Activated naive CD4-positive, alpha-beta T cell treated with anti-CD3 and anti-CD28 coated beads, Interleukin-2, amount 50 U/mL, for 72 hours (primary cell): ENCODE data around the gene SBF2. TPM values are rescaled to one million over a fixed set of nuclear protein-coding genes. Genes with fewer than 3 reads are reported as not detected.
"Not testable (repeated sequence)": the region's sequence is repeated elsewhere in the genome, so short reads cannot be mapped to it uniquely, and the experiment has no call there.

ENCODE experiments used
- ATAC-seq, 2 donors: fragments of 150-1000 bp; cut with Tn5 transposase; 2 replicates each; pipeline ENCODE4 v1.10.0; 2021; ENCODE audit warnings: mild to moderate bottlenecking in 2 of 2, moderate library complexity in 2 of 2
- DNase-seq, 2 donors: peaks; one replicate each; pipeline ENCODE4 v3.0.0; 2021 to 2022; ENCODE audit warnings: low spot score in 2 of 2
- H3K27ac Mint-ChIP-seq, 2 donors: one replicate each; pipeline ENCODE4 v1.8.0; 2022; ENCODE audit warnings: mild to moderate bottlenecking in 2 of 2, mixed read lengths in 2 of 2
- H3K36me3 Mint-ChIP-seq, 2 donors: one replicate each; pipeline ENCODE4 v1.8.0; 2022; ENCODE audit warnings: mixed read lengths in 2 of 2
- H3K9me3 Mint-ChIP-seq, 2 donors: one replicate each; pipeline ENCODE4 v1.8.0; 2022; ENCODE audit warnings: mixed read lengths in 2 of 2
- total RNA-seq, 2 donors: library from RNA; stranded (reverse); gene quantifications; one replicate each; pipeline ENCODE4 v1.2.3, GENCODE V29; 2022

The SBF2 gene
- total RNA-seq, 2 donors from 2014 or later = 17.8 to 33.2 TPM

DNA sequence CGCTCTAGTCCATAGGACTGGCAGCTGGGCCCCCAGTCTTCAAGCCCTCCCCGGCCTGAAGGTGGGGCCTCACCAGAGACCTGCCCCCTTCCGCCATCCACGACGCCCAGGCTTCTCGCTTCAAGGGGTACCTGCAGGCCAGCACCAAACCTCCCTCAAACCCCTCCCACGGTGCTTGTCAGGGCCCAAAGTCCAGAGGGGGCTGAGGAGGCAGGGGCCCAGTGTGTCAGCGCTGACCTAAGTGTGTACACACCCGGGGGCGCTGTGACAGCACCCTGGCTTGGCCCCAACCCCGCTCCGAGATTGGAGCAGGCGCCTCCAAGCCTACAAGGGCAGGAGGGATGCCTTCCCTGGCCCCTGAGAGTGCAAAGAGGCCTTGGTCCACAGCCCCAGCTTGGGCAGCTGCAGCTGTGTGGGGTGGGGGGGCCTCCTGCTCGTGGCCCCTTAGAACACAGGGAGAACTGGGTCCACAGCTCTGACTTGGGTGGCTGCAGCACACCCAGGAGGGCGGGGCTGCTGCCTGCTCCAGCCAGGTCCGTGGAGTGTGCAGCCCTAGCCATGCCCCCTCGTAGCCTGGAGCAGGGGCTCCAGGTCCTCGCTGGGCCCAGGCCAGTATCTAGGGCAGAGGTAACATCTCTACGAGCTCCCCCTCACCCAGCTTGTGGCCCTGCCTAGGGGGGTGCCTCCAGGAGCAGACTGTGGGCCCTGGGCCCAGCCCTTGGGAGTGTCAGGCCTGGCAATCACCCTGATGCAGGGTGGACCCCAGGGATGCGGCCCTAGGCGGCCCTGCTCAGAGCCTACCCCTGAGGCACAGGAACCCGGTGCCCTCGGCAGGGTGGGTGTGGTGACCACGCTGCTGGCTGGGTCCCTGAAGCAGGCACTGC, 4.9 kb downstream of the SBF2 start:
- no peak overlapping the region for H3K27ac Mint-ChIP-seq
- ATAC-seq (no peak), DNase-seq (no peak)
- H3K9me3 Mint-ChIP-seq = no peaks in the 10 kb centered on the region
- no peaks in the 10 kb centered on the region for H3K36me3 Mint-ChIP-seq

DNA sequence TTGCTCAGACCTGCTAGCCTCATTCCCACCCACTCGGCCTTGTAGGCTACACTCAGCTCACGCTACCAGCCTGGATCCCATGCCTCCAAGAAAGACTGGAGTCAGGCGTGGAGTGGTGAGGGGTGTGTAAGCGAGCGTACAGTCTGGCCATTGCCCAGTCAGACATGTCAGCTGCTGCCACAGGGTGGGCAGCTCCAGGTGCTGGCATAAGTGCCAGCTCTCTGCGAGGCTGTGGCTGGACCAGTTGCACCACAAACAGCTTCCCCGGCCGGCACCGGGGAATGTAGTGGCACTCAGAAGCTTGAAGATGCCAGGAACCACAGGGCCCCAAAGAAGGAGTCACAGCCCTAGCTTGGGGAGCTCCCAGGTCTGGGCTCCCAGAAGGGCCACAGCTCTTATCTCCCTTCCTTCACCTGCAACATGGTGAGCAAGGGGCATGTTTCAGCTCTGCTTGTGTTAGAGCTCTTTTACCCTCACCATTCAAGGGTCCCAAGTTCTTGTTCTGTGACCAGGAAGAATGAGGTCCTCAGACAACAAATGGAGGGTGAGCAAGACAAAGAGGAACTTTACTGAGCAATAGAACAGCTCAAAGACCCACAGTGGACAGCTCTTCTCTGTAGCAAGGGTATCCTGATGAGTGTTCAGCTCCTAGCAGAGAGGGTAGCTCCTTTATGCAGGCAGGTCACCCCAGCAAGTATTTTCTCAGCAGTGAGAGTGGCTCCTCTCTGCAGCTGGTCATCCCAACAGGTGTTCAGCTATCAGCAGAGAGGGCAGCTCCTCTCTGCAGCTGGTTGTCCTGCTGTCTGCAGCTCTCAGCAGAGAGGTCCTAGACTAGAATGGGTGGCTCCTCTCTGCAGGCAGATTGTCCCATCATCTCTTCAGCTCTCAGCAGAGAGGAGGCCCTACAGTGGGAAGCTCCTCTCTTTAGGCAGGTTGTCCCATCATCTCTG, 6.0 kb downstream of the SBF2 start:
- no peak overlapping the region for H3K27ac Mint-ChIP-seq
- no peaks in the 10 kb centered on the region for H3K9me3 Mint-ChIP-seq
- no peaks in the 10 kb centered on the region for H3K36me3 Mint-ChIP-seq
- ATAC-seq (no peak), DNase-seq (no peak)

DNA sequence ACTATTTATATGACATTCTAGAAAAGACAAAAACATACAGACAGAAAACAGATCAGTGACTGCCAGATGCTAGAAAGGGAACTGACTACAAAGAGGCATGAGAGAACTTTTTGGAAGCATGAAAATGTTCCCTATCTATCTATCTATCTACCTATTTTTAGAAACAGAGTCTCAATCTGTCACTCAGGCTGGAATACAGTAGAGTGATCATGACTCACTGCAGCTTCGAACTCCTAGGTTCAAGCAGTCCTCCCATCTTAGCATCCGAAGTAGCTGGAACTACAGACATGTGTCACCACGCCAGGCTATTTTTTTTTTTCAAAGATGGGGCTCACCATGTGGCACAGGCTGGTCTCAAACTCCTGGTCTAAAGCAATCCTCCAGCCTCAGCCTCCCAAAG, 6.9 kb downstream of the SBF2 start:
- Mint-ChIP-seq H3K36me3 (no peaks in the 10 kb centered on the region), H3K9me3 (no peaks in the 10 kb centered on the region), H3K27ac (no peak overlapping the region)
- ATAC-seq = no peak
- DNase-seq = no peak

DNA sequence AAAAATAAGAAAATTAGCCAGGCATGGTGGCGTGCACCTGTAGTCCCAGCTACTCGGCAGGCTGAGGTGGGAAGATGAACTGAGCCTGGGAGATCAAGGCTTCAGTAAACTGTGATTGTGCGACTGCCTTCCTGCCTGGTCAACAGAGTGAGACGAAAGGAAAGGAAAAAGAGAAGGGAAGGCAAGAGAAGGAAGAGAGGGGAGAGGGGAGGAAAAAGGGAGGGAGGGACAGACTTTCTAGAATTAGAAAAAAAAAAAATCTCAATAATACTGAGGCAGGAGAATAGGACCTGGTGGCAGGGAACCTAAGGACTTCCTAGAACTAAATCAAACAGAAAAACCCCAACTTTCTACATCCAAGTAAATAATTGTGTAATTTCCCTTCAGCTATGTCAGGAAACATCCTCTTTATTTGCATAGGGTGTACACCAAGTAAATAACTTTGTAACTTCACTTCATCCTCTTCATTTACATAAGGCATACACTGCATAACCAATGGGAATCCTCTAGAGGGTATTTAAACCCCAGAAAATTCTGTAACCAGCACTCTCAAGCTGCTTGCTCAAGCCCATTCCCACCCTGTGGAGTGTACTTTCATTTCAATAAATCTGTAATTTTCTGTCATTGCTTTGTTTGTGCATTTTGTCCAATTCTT, 8.7 kb downstream of the SBF2 start:
- no peak overlapping the region for H3K27ac Mint-ChIP-seq
- ATAC-seq (no peak), DNase-seq (no peak)
- H3K36me3 Mint-ChIP-seq = no peaks in the 10 kb centered on the region
- H3K9me3 Mint-ChIP-seq = no peaks in the 10 kb centered on the region

DNA sequence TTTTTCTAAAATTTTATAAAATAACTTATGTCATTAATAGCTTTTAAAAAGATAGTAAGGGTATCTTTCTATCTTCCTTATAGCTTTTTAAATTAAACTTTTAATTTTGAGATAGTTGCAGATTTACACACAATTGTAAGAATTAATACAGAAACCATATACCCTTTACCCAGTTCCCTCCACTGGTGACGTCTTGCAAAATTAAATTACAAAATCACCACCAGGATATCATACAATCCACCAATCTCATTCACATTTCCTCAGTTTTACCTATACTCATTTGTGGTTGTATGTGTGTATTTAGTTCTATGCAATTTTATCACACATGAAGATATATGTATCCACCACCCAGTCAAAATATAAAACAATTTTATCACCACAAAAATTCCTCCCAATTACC, 10.0 kb downstream of the SBF2 start:
- Mint-ChIP-seq H3K27ac (no peak overlapping the region), H3K9me3 (no peaks in the 10 kb centered on the region), H3K36me3 (no peaks in the 10 kb centered on the region)
- no peak for DNase-seq
- ATAC-seq = no peak

DNA sequence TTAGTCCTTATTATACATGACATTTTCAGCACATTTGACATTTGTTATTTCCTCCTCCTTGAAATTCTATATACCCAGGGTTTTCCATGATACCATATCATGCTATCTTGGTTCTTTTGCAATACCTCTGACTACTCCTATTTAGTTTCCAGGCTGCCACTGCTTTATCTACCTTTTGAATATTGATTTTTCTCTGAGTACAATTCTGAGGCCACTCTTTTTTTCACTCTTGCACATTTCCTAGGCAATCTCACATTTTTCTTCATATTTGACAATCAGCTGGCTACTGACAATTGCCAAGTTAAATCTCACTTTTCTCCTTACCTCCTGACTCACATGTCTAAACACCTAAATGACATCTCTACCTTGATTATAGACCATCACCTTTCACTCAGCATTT, 11.9 kb downstream of the SBF2 start:
- H3K9me3 Mint-ChIP-seq = no peaks in the 10 kb centered on the region
- no peak overlapping the region for H3K27ac Mint-ChIP-seq
- H3K36me3 Mint-ChIP-seq = no peaks in the 10 kb centered on the region
- DNase-seq (no peak), ATAC-seq (no peak)

DNA sequence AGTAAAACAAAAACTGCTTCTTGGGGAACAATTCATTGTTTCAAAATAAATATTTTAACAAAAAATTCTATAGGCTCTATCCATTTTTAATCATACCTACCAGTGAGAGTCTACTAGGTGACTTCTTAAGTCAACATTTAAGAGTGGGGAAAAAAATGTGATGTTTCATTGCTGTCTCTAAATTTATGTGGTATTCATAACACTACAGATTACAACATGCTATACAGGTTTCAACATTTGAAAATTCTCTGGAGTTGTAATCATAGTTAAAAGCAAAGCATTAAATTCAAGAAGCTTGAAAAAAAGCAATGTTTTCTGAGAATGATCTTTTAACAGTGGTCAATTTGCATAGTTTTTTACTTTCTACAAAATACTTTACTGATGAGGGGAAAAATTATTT, 18.3 kb downstream of the SBF2 start:
- H3K36me3 Mint-ChIP-seq = no peaks in the 10 kb centered on the region
- H3K27ac Mint-ChIP-seq = no peak overlapping the region
- ATAC-seq = no peak
- DNase-seq = no peak
- H3K9me3 Mint-ChIP-seq = no peaks in the 10 kb centered on the region

DNA sequence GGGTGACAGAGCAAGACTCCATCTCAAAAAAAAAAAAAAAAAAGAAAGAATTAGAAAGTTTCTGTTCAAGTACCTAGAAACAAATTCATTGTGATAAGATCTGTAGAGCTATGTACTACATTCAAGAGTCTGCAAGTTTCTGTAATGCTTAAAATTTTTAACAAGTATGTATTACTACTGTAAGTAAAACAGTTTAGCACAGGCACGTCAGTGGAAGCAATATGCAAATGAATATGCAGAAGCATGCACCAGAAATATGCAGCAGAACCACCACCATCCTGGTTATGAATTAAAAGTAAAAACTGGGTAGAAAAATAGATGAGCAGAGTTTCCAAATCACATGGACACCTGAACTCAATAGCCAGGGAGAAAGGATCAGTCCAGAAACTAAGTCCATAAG, 19.3 kb downstream of the SBF2 start:
- DNase-seq = no peak
- Mint-ChIP-seq H3K36me3 (no peaks in the 10 kb centered on the region), H3K9me3 (no peaks in the 10 kb centered on the region), H3K27ac (no peak overlapping the region)
- no peak for ATAC-seq

DNA sequence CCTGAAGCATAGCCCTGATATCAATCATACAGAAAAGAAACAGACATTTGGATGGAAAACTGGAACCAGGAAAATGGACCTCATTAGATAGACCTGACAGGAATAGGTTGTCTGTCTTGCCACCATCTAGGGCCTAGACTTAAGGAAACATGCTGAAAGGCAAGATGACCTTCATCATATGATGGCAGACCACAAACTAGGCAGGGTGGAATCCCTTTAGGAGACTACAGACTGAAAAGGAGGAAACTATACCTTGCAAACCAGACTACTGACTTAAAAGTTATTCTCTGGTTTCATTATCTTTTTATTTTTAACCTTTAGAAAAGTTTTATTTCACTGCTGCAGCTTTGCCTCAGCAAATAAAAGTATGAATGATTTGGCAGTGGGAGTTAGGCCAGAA, 20.3 kb downstream of the SBF2 start:
- peak in 1 of 2 donors; percentile 64 for ATAC-seq

DNA sequence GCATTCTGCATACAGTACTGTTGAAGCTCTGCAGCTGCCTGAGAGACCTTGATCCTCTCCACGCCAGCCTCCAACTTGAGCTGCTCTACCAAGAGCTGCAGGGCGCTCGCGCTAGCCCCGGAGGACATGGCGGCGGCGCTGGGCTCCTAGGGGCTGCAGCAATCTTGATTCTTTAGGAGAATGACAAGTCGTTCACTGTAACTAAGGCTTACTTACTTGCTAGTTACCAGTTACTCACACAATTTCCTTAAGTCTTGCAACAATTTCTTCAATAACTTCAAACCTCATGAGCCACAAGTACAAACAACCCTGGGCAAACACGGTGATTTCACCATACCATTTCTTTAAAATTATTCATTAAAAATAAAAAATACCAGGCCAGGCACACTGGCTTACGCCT, 21.9 kb downstream of the SBF2 start:
- no peak overlapping the region for H3K27ac Mint-ChIP-seq
- no peaks in the 10 kb centered on the region for H3K9me3 Mint-ChIP-seq
- ATAC-seq = no peak
- no peaks in the 10 kb centered on the region for H3K36me3 Mint-ChIP-seq
- DNase-seq = no peak

More for the DNA sequence above, 20.3 kb downstream of the SBF2 start:
- Mint-ChIP-seq H3K27ac (no peak overlapping the region), H3K9me3 (no peaks in the 10 kb centered on the region), H3K36me3 (no peaks in the 10 kb centered on the region)
- no peak for DNase-seq

DNA sequence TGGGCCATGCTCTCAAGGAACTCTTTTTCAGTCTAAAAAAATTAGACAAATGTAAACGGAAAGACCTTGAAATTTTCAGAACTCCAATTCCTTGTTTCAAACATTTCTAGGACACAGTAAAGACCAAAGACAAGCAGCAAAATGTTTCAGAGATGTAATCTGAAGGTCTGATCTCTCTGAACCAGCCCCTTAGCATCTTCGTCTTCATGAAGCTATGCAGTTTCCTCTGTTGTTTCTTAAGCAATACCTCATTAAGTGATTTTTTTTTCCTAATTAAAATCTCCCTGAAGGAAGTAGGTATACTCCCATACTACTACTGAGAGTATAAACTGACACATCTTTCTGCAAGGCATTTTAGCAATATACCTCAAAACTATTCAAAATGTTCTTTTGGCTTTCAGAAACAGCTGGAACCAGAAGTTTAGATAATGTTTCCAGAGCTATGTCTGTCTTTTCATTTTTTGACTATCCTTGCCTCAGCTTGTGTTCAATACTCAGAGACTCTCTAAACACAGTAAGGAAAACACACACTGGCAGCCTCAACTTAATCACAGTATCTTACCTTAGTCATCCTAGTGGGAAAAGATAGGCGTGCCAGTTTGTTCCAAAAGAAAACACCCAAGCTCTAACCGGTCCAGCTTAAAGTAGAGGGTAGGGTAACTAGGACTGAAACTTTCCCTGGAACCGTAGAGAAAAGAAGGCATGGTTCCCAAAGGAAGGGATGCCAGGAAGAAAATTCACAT, 25.1 kb downstream of the SBF2 start:
- DNase-seq = no peak
- ATAC-seq = no peak
- Mint-ChIP-seq H3K9me3 (no peaks in the 10 kb centered on the region), H3K27ac (no peak overlapping the region), H3K36me3 (no peaks in the 10 kb centered on the region)

DNA sequence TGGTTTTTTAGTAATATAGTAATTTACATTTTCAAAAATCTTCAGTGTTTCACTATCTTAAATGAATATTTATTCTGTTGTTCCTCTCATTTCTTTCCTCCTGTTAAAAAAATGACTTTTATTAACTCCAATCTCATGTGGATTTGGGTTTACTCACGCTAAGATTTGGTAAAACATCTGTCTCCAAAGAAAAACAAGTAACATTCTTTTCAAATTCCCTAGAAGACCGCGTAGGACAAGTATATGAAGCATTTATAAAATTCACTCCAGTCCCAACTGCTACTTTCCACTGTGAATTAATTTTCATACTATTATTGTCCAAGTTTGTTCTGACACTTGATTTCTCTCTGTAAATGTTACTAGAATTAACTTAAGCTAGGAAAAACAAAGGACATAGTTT, 26.2 kb downstream of the SBF2 start:
- H3K36me3 Mint-ChIP-seq = no peaks in the 10 kb centered on the region
- no peak overlapping the region for H3K27ac Mint-ChIP-seq
- no peak for DNase-seq
- no peaks in the 10 kb centered on the region for H3K9me3 Mint-ChIP-seq
- ATAC-seq = no peak

DNA sequence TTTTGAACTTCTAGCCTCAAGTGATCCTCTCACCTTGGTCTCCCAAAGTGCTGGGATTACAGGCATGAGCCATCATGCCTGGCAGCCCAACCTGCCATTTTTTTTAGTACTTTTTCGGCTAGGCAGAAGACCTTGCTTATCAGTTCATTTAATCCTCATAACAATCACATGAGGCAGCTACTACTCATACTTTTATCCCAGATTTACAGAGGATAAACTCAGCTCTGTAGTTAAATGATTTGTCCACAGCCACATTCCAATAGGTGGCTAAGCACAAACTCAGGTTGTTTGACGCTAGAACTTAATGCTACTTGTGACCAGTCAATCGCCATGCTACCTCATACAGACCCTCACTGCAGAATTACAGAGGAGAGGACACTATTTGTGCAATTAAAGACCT, 28.1 kb downstream of the SBF2 start:
- no peak for ATAC-seq
- Mint-ChIP-seq H3K27ac (no peak overlapping the region), H3K9me3 (no peaks in the 10 kb centered on the region), H3K36me3 (no peaks in the 10 kb centered on the region)
- no peak for DNase-seq

DNA sequence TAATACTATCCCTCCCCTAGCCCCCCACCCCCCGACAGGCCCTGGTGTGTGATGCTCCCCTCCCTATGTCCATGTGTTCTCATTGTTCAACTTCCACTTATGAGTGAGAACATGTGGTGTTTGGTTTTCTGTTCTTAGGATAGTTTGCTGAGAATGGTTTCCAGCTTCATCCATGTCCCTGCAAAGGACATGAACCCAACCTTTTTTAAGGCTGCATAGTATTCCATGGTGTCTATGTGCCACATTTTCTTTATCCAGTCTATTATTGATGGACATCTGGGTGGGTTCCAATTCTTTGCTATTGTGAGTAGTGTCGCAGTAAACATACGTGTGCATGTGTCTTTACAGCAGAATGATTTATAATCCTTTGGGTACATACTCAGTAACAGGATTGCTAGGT, 29.3 kb downstream of the SBF2 start:
- ATAC-seq, DNase-seq, H3K9me3 Mint-ChIP-seq, H3K36me3 Mint-ChIP-seq, H3K27ac Mint-ChIP-seq: not testable (repeated sequence)

DNA sequence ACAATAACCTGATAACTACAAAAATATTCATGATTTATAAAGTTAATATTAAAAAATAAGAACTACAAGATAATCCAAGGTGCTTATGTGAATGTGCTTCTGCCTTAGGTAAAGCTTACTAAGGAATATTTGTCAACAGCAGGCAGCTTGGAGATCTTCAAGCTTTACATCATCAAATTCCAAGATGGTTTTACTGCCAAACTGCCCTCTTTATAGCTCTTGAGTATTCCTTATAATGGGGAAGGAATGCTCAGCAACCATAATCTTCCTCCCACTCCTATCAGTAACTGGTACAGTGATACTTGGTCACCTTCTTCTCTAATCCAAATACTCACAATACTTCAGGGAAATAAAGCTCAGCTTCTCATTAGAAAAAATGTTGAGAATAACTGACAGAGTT, 30.1 kb downstream of the SBF2 start:
- H3K27ac Mint-ChIP-seq = no peak overlapping the region
- no peaks in the 10 kb centered on the region for H3K9me3 Mint-ChIP-seq
- ATAC-seq (no peak), DNase-seq (no peak)
- H3K36me3 Mint-ChIP-seq = no peaks in the 10 kb centered on the region

DNA sequence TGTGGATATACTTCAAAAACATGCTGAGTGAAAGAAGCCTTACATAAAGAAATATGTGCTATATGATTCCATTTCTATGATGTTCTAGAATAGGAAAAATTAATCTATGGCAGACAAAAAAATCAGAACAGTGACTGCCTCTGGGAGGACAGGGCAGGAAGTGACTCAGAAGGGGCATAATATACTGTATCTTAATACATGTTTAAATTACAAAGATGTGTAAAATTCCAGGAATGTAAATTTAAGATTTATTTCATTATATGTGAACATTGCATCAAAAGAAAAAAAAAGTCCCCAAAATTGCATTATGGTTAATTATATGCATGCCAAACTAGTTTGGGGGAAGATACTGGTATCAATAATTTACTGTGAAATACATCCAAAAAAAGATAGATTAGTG, 32.2 kb downstream of the SBF2 start:
- Mint-ChIP-seq H3K36me3 (no peaks in the 10 kb centered on the region), H3K27ac (no peak overlapping the region), H3K9me3 (no peaks in the 10 kb centered on the region)
- ATAC-seq (no peak), DNase-seq (no peak)
